RKO (cell line): Measurements from ENCODE around the gene TJP3.
A peak's percentile ranks its signal among the peaks of the same experiment; 100 is the strongest.

Experiments used
- DNase-seq: peaks from one replicate; pipeline ENCODE4 v3.0.0-alpha.2; 2016; ENCODE audit warnings: low spot score

The TJP3 gene

GRCh38 chr19:3784607-3785450 is 76.6 kb downstream of the TJP3 start:
- peak; percentile 36 for DNase-seq

GRCh38 chr19:3785451-3785937 is 77.3 kb downstream of the TJP3 start:
- no peak for DNase-seq

DNA sequence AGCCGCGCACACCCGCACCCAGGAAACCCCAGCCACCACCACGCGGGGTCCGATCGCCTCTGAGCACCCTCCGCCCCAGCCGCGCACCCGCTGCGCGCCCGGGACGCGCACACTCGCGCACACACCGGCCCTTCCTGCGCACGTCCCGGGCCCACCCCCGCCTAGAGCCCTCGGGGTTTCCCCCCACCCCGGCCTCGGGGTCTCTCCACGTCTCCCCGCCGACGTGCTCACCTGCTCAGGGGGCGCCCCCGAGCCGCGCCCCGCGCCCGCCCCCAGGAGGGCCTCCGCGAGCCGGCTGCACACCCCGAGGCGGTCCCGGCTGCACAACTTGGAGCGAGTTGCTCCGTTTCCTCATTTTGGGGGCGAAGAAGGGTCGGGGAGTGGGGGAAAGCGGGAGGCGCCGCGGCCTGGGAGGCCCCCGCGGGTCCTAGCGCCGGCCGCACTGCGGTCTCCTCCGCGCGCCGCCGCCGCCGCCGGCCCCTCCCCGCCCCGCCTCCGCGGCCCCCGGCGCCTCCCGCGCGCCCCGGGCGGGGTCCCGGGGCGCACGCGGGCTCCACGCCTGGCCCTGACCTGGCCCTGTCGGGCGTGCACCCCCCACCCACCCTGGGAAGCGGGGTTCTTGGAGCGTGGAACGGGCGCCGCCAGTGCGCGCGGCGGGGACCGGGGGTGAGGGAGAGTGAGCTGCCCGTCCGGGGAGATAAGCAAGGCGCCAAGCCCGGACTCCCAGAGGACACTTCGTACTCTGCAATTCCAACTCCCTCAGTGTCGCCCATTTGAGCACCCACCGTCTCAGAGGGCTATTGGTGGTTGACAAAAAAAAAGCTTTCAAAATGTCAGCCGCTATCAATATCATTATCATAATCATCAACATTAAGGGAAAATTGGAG is 78.0 kb downstream of the TJP3 start, which contains the start of gene MATK:
Gene MATK, minus strand, starts transcription at position 444 of the 887 bp plus-strand sequence. CDS start 1,246 bp downstream, outside the sequence.
- DNase-seq, result no peak

DNA sequence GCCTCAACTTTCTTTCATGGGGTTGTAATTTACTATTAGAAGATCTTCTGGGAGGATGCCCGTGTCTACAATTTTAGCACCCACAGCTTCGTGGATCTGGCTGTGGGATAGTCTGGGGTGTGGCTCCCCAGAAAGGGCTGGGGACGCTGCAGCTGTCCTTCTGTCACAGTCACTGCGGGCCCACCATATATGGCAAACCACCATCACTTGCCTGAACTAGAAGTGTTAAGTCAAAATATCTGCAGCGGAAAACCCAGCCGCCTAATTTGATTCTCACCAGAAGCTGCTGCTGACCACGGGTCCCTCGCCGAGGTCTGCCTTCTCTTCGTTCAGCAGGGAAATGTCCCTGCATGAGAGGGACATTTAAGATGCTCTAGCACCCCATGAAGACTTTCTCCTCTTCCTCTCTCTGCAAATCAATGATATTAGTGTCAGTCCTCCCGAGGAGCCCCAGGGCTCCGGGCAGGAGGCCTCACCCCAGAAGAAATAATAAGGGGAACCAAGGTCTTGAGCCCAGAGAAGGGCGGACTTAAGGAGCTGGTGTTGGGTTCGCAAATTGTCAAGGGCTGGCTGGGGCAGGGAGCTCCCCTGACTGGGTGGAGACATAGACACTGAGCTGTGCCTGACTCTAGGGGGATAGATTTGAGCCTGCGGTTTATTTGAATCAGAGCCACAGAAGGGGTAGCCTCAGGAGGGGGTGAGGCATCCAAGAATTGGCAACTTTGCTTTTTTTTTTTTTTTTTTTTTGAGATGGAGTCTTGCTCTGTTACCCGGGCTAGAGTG is 81.0 kb downstream of the TJP3 start:
- DNase-seq, result no peak

- no peak for DNase-seq
These were observed 82.1 kb downstream of the TJP3 start for GRCh38 chr19:3790209-3790734.

DNA sequence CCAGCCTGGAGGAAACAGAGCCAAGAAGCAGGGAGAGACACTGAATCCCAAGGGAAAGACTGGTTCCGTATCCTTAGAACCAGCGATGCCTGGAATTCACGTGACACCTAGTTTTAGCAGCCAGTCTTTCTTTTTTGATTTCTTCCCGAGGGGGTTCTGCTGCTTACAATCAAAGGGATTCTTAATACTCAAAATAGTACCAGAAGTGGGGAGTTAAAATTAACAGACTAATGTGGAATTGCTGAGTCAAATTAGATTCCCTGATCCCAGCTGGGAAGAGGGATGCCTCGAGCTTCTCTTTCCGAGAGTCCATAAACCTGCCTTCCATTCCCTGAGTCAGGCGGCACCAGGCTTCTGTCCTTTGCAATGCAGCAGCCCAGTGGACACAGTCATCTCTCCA is 82.8 kb downstream of the TJP3 start:
- no peak for DNase-seq

DNA sequence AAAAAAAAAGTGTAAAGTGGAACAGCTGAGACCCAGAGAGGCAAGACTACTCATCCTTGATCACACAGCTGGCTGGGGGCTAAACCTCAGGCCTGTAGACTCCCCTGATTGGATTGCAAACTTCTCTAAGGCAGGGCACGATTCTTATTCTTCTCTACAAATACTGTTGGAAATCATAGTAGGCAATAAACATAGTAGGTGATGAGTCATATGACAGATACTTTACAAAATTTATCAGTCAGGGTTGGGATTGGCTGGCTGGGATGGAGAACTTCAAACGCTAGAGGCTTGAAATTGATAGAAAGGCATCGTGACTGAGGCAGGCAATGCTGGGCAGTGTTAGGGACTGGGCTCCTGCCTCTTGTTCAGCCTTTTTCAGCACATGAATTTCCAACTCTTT is 83.9 kb downstream of the TJP3 start:
- peak; percentile 12 for DNase-seq

GRCh38 chr19:3793799-3794198 is 85.6 kb downstream of the TJP3 start:
- no peak for DNase-seq

GRCh38 chr19:3796358-3796757 is 88.2 kb downstream of the TJP3 start:
- DNase-seq, result no peak

DNA sequence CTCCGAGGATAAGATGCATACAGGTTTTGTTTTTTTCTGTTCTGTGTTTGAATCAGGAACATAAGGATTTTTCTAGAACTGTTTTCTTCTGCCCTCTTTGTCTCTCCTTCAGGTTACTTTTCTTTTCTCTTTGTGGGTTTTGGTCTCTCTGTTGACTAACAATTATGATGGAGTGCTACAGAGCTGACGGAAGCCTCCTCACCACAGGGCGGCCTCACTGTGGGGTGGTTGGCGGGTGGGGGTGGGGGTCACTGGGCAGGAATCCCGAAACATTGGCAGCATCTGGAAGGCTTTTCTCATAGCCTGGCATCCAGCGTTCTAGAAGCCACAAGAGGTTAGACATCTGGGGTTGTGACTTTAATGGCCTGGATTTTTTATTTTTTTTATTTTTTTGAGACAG is 90.0 kb downstream of the TJP3 start:
- no peak for DNase-seq
